Measurements from ENCODE around the gene PXN. TPM values are rescaled to one million over a fixed set of nuclear protein-coding genes. Genes with fewer than 3 reads are reported as not detected.

The PXN gene
- polyA plus RNA-seq, 4 donors = 79.3 to 132 (median 115) TPM

Other genes with a start within 250 kb of the PXN start
- gene RAB35, start 149.0 kb downstream of the PXN start, polyA plus RNA-seq = 10 to 100 TPM; 21.5 to 31.9 (median 24.4) TPM
- gene GCN1, start 71.0 kb downstream of the PXN start, polyA plus RNA-seq = 10 to 100 TPM; 12.3 to 47.9 (median 21.0) TPM
- gene RPLP0, start 64.6 kb downstream of the PXN start, polyA plus RNA-seq = 1,000 to 10,000 TPM; 2,529 to 5,599 (median 3,641) TPM
- not detected for gene RNU4-2, start 26.2 kb upstream of the PXN start, polyA plus RNA-seq
- not detected for gene RNU4-1, start 27.5 kb upstream of the PXN start, polyA plus RNA-seq
- gene SIRT4, start 36.6 kb upstream of the PXN start, polyA plus RNA-seq = 1 to 10 TPM; 1.4 to 8.1 (median 2.5) TPM
- 10 to 100 TPM in 1 of 4 donors, 1 to 10 TPM in 2, under 1 TPM in 1; 0.53 to 19.9 (median 5.2) TPM for gene PLA2G1B, start 62.0 kb upstream of the PXN start, polyA plus RNA-seq
- gene MSI1, start 103.4 kb upstream of the PXN start, polyA plus RNA-seq = 10 to 100 TPM in 1 of 4 donors, 1 to 10 TPM in 1, under 1 TPM in 2; 0.54 to 10.8 (median 3.5) TPM
- gene COX6A1, start 172.4 kb upstream of the PXN start, polyA plus RNA-seq = 1,000 to 10,000 TPM in 3 of 4 donors, 100 to 1,000 TPM in 1; 389 to 1,784 (median 1,396) TPM
- 10 to 100 TPM; 29.5 to 36.6 (median 34.3) TPM for gene TRIAP1, start 180.7 kb upstream of the PXN start, polyA plus RNA-seq
- 10 to 100 TPM; 13.8 to 33.6 (median 18.2) TPM for gene GATC, start 180.7 kb upstream of the PXN start, polyA plus RNA-seq
- 100 to 1,000 TPM in 3 of 4 donors, 10 to 100 TPM in 1; 96.6 to 139 (median 123) TPM for gene SRSF9, start 204.0 kb upstream of the PXN start, polyA plus RNA-seq
- gene DYNLL1, start 230.4 kb upstream of the PXN start, polyA plus RNA-seq = 100 to 1,000 TPM; 312 to 554 (median 387) TPM

All from small intestine (tissue), 4 donors.